Measurements from ENCODE around the gene ASPG. TPM values are rescaled to one million over a fixed set of nuclear protein-coding genes. Genes with fewer than 3 reads are reported as not detected.

The ASPG gene
- total RNA-seq, 1 donor from 2014 or later: 44.1 TPM

GRCh38 chr14:104069541-104069940 is 16.0 kb upstream of the ASPG start:
- DNase-seq: no peak
- intact Hi-C loops (cut with DNase I): no loop called here
- no peak for ATAC-seq (ENCODE audit: poor library complexity)

- DNase-seq: no peak
- intact Hi-C loops (cut with DNase I): no loop called here
- ATAC-seq (ENCODE audit: poor library complexity): no peak
These were observed 12.9 kb upstream of the ASPG start for GRCh38 chr14:104072586-104072985.

- DNase-seq (no peak), ATAC-seq (ENCODE audit: poor library complexity) (no peak)
- intact Hi-C loops (cut with DNase I): no loop called here
These were observed 11.7 kb upstream of the ASPG start for GRCh38 chr14:104073764-104074163.

- no peak for DNase-seq
- intact Hi-C loops (cut with DNase I): loop anchor here (5.0 kb wide), 1 partner anchor 487 kb away; no protein-coding TSS in a partner anchor
- ATAC-seq (ENCODE audit: poor library complexity): no peak
These were observed 9.9 kb upstream of the ASPG start for GRCh38 chr14:104075530-104076151.

GRCh38 chr14:104076743-104077142 is 8.8 kb upstream of the ASPG start:
- DNase-seq (no peak), ATAC-seq (ENCODE audit: poor library complexity) (no peak)
- intact Hi-C loops (cut with DNase I): loop anchor here (5.0 kb wide), 1 partner anchor 486 kb away; no protein-coding TSS in a partner anchor

GRCh38 chr14:104078031-104078455 is 7.5 kb upstream of the ASPG start:
- intact Hi-C loops (cut with DNase I): loop anchor here (1.0 to 5.0 kb wide), 2 partner anchors 53 to 484 kb away; no protein-coding TSS in a partner anchor
- ATAC-seq (ENCODE audit: poor library complexity) (peak; percentile 89), DNase-seq (peak; percentile 89)

GRCh38 chr14:104080376-104081260 is 4.9 kb upstream of the ASPG start:
- intact Hi-C loops (cut with DNase I): no loop called here
- DNase-seq (peak; percentile 40), ATAC-seq (ENCODE audit: poor library complexity) (no peak)

- ATAC-seq (ENCODE audit: poor library complexity) (no peak), DNase-seq (peak; percentile 39)
- intact Hi-C loops (cut with DNase I): no loop called here
These were observed 4.2 kb upstream of the ASPG start for GRCh38 chr14:104081261-104081835.

GRCh38 chr14:104081951-104082464 is 3.5 kb upstream of the ASPG start:
- no peak for DNase-seq
- ATAC-seq (ENCODE audit: poor library complexity): no peak
- intact Hi-C loops (cut with DNase I): no loop called here

- DNase-seq: peak; percentile 70
- intact Hi-C loops (cut with DNase I): no loop called here
- peak; percentile 51 for ATAC-seq (ENCODE audit: poor library complexity)
These were observed 2.7 kb upstream of the ASPG start for GRCh38 chr14:104082807-104083206.

GRCh38 chr14:104084251-104085002 is 1.1 kb upstream of the ASPG start:
- DNase-seq: no peak
- ATAC-seq (ENCODE audit: poor library complexity): no peak
- intact Hi-C loops (cut with DNase I): no loop called here

- DNase-seq (no peak), ATAC-seq (ENCODE audit: poor library complexity) (no peak)
- intact Hi-C loops (cut with DNase I): no loop called here
These were observed 345 bp downstream of the ASPG start for GRCh38 chr14:104085889-104086201.

- intact Hi-C loops (cut with DNase I): no loop called here
- peak; percentile 8 for ATAC-seq (ENCODE audit: poor library complexity)
- DNase-seq: peak; percentile 39
These were observed 735 bp downstream of the ASPG start for GRCh38 chr14:104086210-104086660.

GRCh38 chr14:104086661-104087461 is 1.4 kb downstream of the ASPG start:
- peak; percentile 60 for DNase-seq
- peak; percentile 53 for ATAC-seq (ENCODE audit: poor library complexity)
- intact Hi-C loops (cut with DNase I): no loop called here

- ATAC-seq (ENCODE audit: poor library complexity): no peak
- intact Hi-C loops (cut with DNase I): no loop called here
- peak; percentile 22 for DNase-seq
These were observed 2.0 kb downstream of the ASPG start for GRCh38 chr14:104087505-104087904.

- intact Hi-C loops (cut with DNase I): no loop called here
- DNase-seq: peak; percentile 37
- ATAC-seq (ENCODE audit: poor library complexity): no peak
These were observed 2.7 kb downstream of the ASPG start for GRCh38 chr14:104087981-104088850.

Data from Right ventricle myocardium superior (tissue), 1 donor.